Naive thymus-derived CD8-positive, alpha-beta T cell (primary cell): Measurements from ENCODE around the gene GREB1. TPM values are rescaled to one million over a fixed set of nuclear protein-coding genes. Genes with fewer than 3 reads are reported as not detected.

Experiments
- ATAC-seq, 2 donors: fragments of 150-1000 bp; cut with Tn5 transposase in 1 of 2; sonication (Bioruptor Pico), chemical (Tn5 transposase) in 1 of 2; 1 replicate in 1 of 2; 2 replicates in 1 of 2; pipeline ENCODE4 v1.10.0; 2021; ENCODE audit warnings: mild to moderate bottlenecking in 2 of 2, moderate library complexity in 2 of 2
- POLR2A ChIA-PET: fragments of 350-600 bp; sonication (Branson Sonifier 250); formaldehyde crosslinking; loops from one replicate; lab custom pipeline; 2021; ENCODE audit warnings: antibody characterized with exemption; lab: Charles Lee
- DNase-seq, 10 donors: peaks; one replicate each; pipeline versions ENCODE4 v3.0.0 to v3.0.0-alpha.2; 2020 to 2022
- H3K27ac Mint-ChIP-seq, 10 donors: one replicate each; pipeline ENCODE4 v1.8.0; 2020 to 2022; ENCODE audit warnings: mild to moderate bottlenecking in 10 of 10, mixed read lengths in 10 of 10, moderate library complexity in 4 of 10, inconsistent platforms in 1 of 10
- H3K27me3 Mint-ChIP-seq, 5 donors: one replicate each; pipeline ENCODE4 v1.8.0; 2021 to 2022; ENCODE audit warnings: mixed read lengths in 5 of 5
- H3K36me3 Mint-ChIP-seq, 3 donors: one replicate each; pipeline ENCODE4 v1.8.0; 2020 to 2022; ENCODE audit warnings: mixed read lengths in 3 of 3, mild to moderate bottlenecking in 2 of 3, inconsistent platforms in 1 of 3
- H3K4me1 Mint-ChIP-seq, 4 donors: one replicate each; pipeline ENCODE4 v1.8.0; 2021 to 2022; ENCODE audit warnings: mixed read lengths in 4 of 4
- H3K4me3 Mint-ChIP-seq, 10 donors: one replicate each; pipeline ENCODE4 v1.8.0; 2020 to 2022; ENCODE audit warnings: mild to moderate bottlenecking in 10 of 10, mixed read lengths in 10 of 10, moderate library complexity in 6 of 10, inconsistent platforms in 1 of 10
- H3K9me3 Mint-ChIP-seq, 9 donors: one replicate each; pipeline ENCODE4 v1.8.0; 2020 to 2022; ENCODE audit warnings: mixed read lengths in 9 of 9, mild to moderate bottlenecking in 3 of 9, inconsistent platforms in 1 of 9, moderate library complexity in 1 of 9
- polyA plus RNA-seq, 3 donors: library from polyadenylated mRNA; unstranded; fragments of 300-500 nt; fragmentation: Illumina TruSeq; gene quantifications; one replicate each; pipeline ENCODE4 v1.2.3, GENCODE V29; 2021
- total RNA-seq, 8 experiments: library from RNA in 2 of 8; stranded (reverse) in 2 of 8; gene quantifications; one replicate each; pipeline ENCODE4 v1.2.3 and lab custom pipeline; 2021 to 2026

The GREB1 gene
- total and polyA plus RNA-seq, 5 experiments from 2014 or later = 0.05 to 1.1 (median 0.41) TPM

DNA sequence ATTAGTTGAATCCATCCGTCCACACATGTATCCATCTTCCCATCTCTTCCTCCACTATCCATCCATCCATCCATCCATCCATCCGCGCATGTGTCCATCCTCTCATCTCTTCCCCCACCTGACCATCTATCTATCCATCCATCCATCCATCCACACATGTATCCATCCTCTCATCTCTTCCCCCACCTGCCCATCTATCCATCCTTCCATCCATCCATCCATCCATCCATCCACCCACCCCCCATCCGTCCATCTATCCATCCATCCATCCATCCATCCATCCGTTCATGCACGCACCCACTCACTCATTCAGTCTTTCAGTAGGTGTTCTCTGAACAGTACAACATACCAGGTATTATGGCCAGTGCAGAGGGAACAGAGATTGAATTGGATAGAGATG, 18.9 kb upstream of the GREB1 start:
- peaks cover 4 to 45% (median 16%) of the 10 kb centered on the region in 5 donors for H3K27me3 Mint-ChIP-seq
- no peak overlapping the region for H3K27ac Mint-ChIP-seq
- H3K9me3 Mint-ChIP-seq = peaks cover 0 to 14% (median 0%) of the 10 kb centered on the region in 9 donors
- POLR2A ChIA-PET = no interaction called here
- no peaks in the 10 kb centered on the region for H3K4me1 Mint-ChIP-seq
- H3K36me3 Mint-ChIP-seq = peaks cover 0 to 4% (median 0%) of the 10 kb centered on the region in 3 donors
- no peak overlapping the region for H3K4me3 Mint-ChIP-seq
- ATAC-seq (no peak), DNase-seq (no peak)

DNA sequence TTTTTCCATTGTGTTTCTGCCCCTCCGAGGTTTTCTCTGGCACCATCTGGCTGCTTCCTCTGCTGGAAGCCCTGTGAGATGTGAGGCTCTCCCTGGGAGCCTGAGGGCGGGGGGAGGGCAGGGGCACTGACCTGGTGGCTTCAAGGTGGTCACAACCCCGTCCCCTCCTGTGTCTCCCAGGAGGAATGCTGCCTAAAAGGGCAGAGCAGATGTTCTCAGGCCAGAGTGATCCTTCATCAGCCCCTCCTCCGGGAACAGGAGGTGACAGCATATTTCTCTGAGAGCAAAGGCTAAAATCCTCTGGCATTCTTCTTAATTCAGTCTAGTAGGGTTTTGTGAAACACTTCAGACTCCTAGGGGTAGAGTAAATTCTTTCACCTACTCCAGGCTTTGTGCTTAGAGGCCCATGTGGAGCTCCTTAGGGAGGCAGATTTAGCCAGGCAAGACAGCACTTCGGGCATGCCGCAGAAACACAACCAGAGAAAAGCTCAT, 18.3 kb upstream of the GREB1 start:
- H3K36me3 Mint-ChIP-seq = peaks cover 0 to 6% (median 4%) of the 10 kb centered on the region in 3 donors
- peaks cover 4 to 45% (median 16%) of the 10 kb centered on the region in 5 donors for H3K27me3 Mint-ChIP-seq

DNA sequence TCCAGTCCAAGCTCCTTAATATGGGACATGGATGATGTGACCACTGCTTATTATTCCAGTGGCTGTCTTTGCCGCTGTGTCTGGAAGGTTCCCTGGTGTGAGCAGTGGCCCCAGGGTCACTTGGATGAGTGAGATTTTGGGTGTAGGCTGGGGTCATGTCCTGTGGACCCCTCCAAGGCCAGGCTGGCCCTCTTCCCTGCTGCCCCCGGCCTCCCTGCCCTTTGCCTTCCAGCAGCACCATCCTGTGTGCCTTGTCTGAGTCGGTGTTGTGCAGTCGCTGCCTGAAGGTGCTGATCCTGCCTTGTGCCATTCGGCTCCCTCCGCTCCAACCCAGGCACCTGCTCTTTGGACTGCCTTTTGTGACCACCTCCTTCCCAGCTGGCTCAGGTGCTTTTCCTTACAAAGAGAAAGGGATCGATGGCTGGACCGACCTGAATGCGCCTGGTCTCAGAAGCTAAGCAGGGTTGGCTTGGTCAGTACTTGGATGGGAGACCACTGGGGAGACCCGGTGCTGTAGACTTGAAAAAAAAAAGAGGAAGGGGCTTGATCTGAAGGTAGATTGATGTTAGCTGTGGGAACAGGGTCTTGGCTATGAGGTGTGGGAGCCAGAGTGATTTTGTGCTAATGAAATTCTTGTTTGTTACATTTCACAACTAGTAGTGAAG, 16.7 kb upstream of the GREB1 start:
- Mint-ChIP-seq H3K4me3 (no peak overlapping the region), H3K4me1 (no peaks in the 10 kb centered on the region), H3K9me3 (peaks cover 0 to 27% (median 11%) of the 10 kb centered on the region in 9 donors), H3K27ac (no peak overlapping the region), H3K36me3 (peaks cover 0 to 11% (median 10%) of the 10 kb centered on the region in 3 donors), H3K27me3 (peaks cover 4 to 45% (median 16%) of the 10 kb centered on the region in 5 donors)
- no peak for DNase-seq
- POLR2A ChIA-PET = no interaction called here
- ATAC-seq = no peak

More for the DNA sequence above, 18.3 kb upstream of the GREB1 start:
- DNase-seq (no peak), ATAC-seq (no peak)
- H3K9me3 Mint-ChIP-seq = peaks cover 0 to 21% (median 6%) of the 10 kb centered on the region in 9 donors
- H3K4me1 Mint-ChIP-seq = no peaks in the 10 kb centered on the region
- POLR2A ChIA-PET = no interaction called here
- no peak overlapping the region for H3K27ac Mint-ChIP-seq
- H3K4me3 Mint-ChIP-seq = no peak overlapping the region

DNA sequence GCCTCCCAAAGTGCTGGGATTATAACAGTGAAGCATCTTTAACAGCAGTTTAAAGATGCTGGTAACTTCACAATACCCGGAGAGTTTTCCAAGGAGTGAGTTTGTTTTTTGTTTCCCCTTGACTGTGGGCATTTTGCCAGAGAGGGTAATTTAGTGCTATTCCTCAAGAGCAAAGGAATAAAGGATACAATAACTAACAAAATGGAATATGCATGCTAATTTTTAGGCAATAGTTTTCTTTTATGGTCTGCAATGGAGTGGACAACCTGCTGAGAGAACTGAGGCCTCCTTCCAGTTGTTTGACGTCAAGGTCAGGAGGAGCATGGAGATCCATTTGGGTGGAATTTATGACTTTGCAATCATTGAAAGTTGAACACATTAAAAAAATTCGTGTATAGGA, 15.9 kb upstream of the GREB1 start:
- Mint-ChIP-seq H3K4me3 (no peak overlapping the region), H3K4me1 (no peaks in the 10 kb centered on the region), H3K27ac (no peak overlapping the region), H3K9me3 (peaks cover 0 to 27% (median 11%) of the 10 kb centered on the region in 9 donors), H3K27me3 (peaks cover 4 to 44% (median 16%) of the 10 kb centered on the region in 5 donors), H3K36me3 (peaks cover 0 to 11% (median 10%) of the 10 kb centered on the region in 3 donors)
- POLR2A ChIA-PET = no interaction called here
- DNase-seq = no peak
- ATAC-seq = no peak

DNA sequence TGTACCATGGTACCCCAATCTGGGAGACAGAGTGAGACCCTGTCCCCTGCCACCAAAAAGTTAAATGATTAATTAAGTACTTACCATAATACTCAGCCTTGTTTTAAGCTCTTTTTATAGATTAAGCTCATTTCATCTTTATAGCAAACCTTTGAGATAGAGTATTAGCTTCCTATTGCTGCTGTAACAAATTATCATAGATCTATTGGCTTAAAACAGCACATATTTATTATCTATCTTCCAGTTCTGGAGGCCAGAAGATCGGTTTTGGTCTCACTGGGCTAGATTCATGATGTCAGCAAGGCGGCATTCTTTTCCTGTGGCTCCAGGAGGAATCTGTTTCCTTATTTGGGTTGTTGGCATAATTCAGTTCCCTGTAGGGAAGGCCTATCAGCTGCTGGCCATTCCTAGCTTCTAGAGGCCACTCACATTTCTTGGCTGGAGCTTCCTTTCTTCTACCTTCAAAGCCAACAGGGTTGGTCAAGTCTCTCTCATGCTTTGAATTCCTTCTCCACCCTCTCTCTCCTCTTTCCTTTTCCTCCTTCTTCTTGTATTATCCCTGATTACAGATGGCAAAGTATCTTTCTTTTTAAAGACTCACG, 13.7 kb upstream of the GREB1 start:
- POLR2A ChIA-PET = no interaction called here
- Mint-ChIP-seq H3K27me3 (peaks cover 0 to 23% (median 6%) of the 10 kb centered on the region in 5 donors), H3K27ac (no peak overlapping the region), H3K4me3 (no peak overlapping the region), H3K4me1 (no peaks in the 10 kb centered on the region), H3K36me3 (peaks cover 0 to 11% (median 10%) of the 10 kb centered on the region in 3 donors), H3K9me3 (peaks cover 0 to 27% (median 11%) of the 10 kb centered on the region in 9 donors)
- DNase-seq = no peak
- no peak for ATAC-seq

DNA sequence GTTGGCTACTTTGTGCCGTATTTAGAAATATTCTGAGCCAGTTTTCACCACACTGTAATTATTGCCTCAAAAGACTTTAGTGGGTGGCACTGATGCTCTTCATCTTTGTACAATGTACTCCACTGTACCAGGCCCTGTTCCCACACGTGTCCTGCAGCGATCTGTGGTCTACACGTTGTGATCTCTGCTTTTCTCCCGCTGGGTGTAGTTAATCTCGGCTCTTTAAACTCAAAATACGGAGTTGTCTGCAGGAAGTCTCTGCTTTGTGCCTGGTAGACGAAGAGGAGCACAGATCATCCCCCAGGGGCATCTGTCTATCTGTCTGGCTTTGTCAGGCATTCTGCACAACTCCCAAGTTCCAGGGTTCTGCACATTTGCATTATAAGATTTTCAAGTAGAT, 12.1 kb upstream of the GREB1 start:
- Mint-ChIP-seq H3K4me3 (no peak overlapping the region), H3K27me3 (peaks cover 3 to 20% (median 8%) of the 10 kb centered on the region in 5 donors), H3K36me3 (peaks cover 0 to 14% (median 11%) of the 10 kb centered on the region in 3 donors), H3K9me3 (peaks cover 0 to 34% (median 11%) of the 10 kb centered on the region in 9 donors), H3K27ac (no peak overlapping the region), H3K4me1 (no peaks in the 10 kb centered on the region)
- no peak for ATAC-seq
- POLR2A ChIA-PET = no interaction called here
- DNase-seq = no peak

DNA sequence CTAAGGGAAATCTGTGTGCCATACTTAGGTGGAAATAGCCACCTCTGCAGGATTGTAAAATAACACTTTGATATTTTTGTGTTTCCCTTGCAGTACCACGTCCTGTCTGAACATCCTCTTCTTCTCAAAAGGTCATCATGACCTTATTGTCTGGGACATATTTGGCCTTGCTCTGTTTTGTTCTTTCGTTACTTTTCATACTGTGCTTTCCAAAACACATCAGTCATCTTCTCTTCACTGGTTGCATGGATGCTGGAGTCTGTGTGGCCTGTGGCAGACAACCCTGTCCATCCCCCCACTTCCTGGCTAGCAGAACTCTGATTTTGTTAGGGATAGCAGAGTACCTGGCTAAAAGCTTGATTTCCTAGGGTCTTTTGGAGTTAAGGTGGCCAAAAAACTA, 9.4 kb upstream of the GREB1 start:
- no peak for DNase-seq
- no peak for ATAC-seq
- Mint-ChIP-seq H3K4me3 (no peak overlapping the region), H3K27me3 (peaks cover 19 to 40% (median 23%) of the 10 kb centered on the region in 5 donors), H3K9me3 (peaks cover 0 to 27% (median 11%) of the 10 kb centered on the region in 9 donors), H3K4me1 (no peaks in the 10 kb centered on the region), H3K27ac (no peak overlapping the region), H3K36me3 (peaks cover 0 to 18% (median 7%) of the 10 kb centered on the region in 3 donors)
- POLR2A ChIA-PET = no interaction called here

DNA sequence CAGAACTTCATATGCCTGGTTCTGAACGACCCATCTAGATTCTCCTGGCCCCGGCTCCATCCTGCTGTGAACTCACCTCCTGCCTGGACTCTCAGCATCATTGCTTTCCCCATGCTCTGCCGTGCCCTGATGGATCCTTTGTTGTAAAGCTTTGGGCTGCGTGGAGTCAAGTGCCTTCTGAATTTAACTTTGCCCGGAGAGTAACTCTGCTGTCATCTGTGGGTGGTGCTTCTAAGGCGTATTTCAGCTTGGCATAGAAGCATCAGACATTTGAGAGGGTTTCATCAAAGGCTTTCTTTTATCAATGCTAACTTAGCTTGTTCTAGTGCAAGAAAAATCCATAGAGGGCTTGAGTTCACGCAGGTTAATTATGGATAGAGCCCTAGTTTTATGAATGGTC, 8.1 kb upstream of the GREB1 start:
- Mint-ChIP-seq H3K4me3 (no peak overlapping the region), H3K27me3 (peaks cover 19 to 41% (median 23%) of the 10 kb centered on the region in 5 donors), H3K9me3 (peaks cover 0 to 14% (median 3%) of the 10 kb centered on the region in 9 donors), H3K4me1 (no peaks in the 10 kb centered on the region), H3K36me3 (peaks cover 0 to 12% (median 4%) of the 10 kb centered on the region in 3 donors), H3K27ac (peak overlapping the region in 1 of 10 donors; percentile 5)
- POLR2A ChIA-PET = no interaction called here
- DNase-seq (no peak), ATAC-seq (no peak)

DNA sequence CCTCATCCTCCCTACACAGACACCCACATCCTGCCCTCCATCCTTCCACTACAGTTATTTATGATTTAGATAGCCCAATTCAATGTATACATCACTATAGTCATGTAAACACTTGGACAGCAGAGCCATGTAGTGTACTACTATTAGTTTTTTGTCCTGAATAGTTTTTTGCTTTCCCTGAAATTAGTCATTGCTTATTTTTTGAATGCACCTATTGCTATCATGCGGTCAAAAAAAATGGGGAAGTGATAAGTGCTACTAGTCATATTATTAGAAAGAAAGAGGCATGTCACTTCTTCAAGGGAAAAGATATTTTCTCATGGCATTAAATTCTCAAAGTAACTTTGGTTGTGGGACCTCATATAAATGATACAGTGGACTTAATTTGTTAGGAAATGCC, 6.8 kb upstream of the GREB1 start:
- no peaks in the 10 kb centered on the region for H3K4me1 Mint-ChIP-seq
- H3K27me3 Mint-ChIP-seq = peaks cover 20 to 47% (median 23%) of the 10 kb centered on the region in 5 donors
- DNase-seq (no peak), ATAC-seq (no peak)
- no peak overlapping the region for H3K4me3 Mint-ChIP-seq
- H3K27ac Mint-ChIP-seq = no peak overlapping the region
- peaks cover 0 to 10% (median 3%) of the 10 kb centered on the region in 9 donors for H3K9me3 Mint-ChIP-seq
- POLR2A ChIA-PET = no interaction called here
- peaks cover 0 to 9% (median 0%) of the 10 kb centered on the region in 3 donors for H3K36me3 Mint-ChIP-seq

DNA sequence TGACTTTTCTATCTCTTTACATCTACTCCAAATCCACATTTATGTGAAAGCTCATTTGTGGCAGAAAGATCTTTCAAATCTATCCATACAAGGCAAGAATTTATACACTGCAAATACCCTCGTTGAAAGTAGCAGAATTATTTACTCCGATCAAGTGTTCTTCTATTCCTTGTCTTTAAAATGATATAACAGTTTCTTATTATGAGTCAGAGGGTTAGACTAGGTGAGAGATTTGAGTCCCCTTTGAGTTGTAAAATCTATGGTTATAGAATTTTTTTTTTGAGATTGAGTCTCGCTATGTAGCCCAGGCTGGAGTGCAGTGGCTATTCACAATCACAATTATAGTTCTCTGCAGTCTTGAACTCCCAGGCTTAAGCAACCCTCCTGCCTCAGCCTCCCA, 5.6 kb upstream of the GREB1 start:
- Mint-ChIP-seq H3K4me1 (no peaks in the 10 kb centered on the region), H3K9me3 (peaks cover 0 to 10% (median 3%) of the 10 kb centered on the region in 9 donors), H3K4me3 (no peak overlapping the region), H3K27me3 (peaks cover 20 to 59% (median 28%) of the 10 kb centered on the region in 5 donors), H3K27ac (no peak overlapping the region), H3K36me3 (peaks cover 0 to 8% (median 0%) of the 10 kb centered on the region in 3 donors)
- ATAC-seq (no peak), DNase-seq (no peak)
- POLR2A ChIA-PET = no interaction called here

DNA sequence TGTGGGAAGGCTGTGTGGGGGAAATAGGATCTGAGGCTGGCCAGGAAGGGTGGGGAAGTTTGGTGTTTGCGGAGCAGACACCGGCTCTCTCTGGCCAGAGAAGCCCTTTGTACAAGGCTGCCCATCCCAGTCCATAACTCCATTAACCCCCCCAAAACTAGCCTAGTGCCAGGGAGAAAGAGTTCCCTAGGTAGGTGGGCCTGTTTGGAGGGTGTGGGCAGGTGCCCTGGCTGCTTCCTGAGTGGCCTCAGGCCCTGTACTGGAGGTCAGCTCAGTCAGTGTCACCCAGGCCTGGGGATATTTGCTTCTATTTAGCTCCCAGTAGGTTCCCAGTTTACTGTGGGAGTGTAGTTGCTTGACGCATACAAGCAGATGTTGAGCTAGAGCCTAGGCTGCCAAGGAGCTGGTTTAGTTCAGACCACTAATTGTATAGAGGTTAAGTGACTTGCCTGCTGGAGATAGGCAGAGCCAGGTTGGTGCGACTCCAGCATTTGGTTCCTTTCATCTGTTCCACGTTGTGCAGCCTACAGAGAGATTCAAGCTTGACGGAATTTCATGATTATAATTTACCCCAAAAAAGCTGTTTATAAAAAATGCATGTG, 2.9 kb upstream of the GREB1 start:
- H3K4me3 Mint-ChIP-seq = no peak overlapping the region
- peaks cover 0 to 6% (median 3%) of the 10 kb centered on the region in 9 donors for H3K9me3 Mint-ChIP-seq
- no peaks in the 10 kb centered on the region for H3K4me1 Mint-ChIP-seq
- POLR2A ChIA-PET = interaction anchor here (0.7 kb wide), 1 partner anchor 895 kb away, joined by 3 read pairs; no protein-coding TSS in a partner anchor
- ATAC-seq = no peak
- H3K36me3 Mint-ChIP-seq = peaks cover 0 to 4% (median 0%) of the 10 kb centered on the region in 3 donors
- peaks cover 18 to 67% (median 26%) of the 10 kb centered on the region in 5 donors for H3K27me3 Mint-ChIP-seq
- H3K27ac Mint-ChIP-seq = no peak overlapping the region
- no peak for DNase-seq

DNA sequence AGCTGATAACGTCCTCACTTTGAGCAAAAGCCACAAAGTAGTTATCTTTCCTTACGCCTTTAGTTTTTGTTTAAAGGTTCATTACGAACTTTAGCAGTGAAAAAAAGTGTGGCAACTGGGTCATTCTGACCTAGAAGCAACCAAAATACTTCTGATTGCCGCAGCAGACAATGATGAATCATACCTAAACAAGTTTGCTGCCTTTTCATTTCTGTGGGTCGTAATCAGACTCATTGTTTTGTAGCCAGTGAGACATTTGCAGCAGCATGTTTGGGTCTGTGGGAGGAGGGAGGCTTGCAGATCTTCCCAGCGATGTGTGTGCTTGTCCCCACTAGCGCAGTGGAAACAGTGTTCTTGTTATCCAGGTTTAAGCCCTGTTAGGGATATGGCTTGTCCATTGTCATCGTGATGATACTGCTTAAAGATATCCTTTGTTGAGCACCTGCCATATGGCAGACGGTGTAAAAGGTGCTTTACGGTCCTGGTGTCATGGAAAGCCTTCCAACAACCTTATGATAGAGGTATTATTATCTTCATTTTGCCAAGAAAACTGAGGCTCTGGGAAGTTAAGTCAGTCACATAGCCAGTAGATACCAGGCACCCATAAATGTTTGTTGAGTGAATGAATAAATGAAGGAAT, 1.3 kb upstream of the GREB1 start:
- POLR2A ChIA-PET = no interaction called here
- ATAC-seq = no peak
- H3K27ac Mint-ChIP-seq = no peak overlapping the region
- DNase-seq = no peak
- no peak overlapping the region for H3K4me3 Mint-ChIP-seq
- peaks cover 14 to 53% (median 21%) of the 10 kb centered on the region in 5 donors for H3K27me3 Mint-ChIP-seq
- no peaks in the 10 kb centered on the region for H3K36me3 Mint-ChIP-seq
- no peaks in the 10 kb centered on the region for H3K4me1 Mint-ChIP-seq
- H3K9me3 Mint-ChIP-seq = no peaks in the 10 kb centered on the region
